ENCODE data around the gene CFAP221.

DNA sequence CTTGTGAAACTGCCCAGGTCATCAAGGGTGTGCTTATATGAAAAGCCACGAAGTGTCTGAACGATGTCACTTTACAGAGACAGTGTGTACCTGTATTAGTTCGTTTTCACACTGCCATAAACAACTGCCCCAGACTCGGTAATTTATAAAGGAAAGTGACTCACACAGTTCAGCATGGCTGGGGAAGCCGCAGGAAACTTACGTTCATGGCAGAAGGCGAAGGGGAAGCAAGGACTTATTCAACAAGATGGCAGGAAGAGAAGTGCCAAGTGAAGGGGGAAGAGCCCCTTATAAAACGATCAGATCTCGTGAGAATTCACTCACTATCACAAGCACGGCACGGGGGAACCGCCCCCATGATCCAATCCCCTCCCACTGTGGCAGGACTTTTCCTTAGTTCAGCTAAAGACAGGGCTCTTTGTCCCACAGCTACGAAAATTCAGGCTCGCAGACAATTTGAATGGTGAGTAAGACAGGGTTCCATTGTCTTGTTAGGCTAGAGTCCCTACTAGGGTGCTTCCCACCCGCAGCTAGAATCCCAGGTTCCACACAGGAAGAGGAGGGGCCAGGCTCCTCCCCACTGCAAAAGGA lies 154.9 kb downstream of the CFAP221 start:
- TF ChIP-seq, protein P1, sequence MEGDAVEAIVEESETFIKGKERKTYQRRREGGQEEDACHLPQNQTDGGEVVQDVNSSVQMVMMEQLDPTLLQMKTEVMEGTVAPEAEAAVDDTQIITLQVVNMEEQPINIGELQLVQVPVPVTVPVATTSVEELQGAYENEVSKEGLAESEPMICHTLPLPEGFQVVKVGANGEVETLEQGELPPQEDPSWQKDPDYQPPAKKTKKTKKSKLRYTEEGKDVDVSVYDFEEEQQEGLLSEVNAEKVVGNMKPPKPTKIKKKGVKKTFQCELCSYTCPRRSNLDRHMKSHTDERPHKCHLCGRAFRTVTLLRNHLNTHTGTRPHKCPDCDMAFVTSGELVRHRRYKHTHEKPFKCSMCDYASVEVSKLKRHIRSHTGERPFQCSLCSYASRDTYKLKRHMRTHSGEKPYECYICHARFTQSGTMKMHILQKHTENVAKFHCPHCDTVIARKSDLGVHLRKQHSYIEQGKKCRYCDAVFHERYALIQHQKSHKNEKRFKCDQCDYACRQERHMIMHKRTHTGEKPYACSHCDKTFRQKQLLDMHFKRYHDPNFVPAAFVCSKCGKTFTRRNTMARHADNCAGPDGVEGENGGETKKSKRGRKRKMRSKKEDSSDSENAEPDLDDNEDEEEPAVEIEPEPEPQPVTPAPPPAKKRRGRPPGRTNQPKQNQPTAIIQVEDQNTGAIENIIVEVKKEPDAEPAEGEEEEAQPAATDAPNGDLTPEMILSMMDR (IDR thresholded peaks at IDR 0.05): no peak
- TF ChIP-seq POLR2A (IDR thresholded peaks at IDR 0.05) (no peak), POLR2AphosphoS5 (IDR thresholded peaks at IDR 0.05) (no peak), EP300 (IDR thresholded peaks at IDR 0.05) (no peak)
